Muscle layer of duodenum (tissue), 2 donors: ENCODE results near the gene UNCX.
"Not testable (repeated sequence)": the region's sequence is repeated elsewhere in the genome, so short reads cannot be mapped to it uniquely, and the experiment has no call there.

ENCODE experiments used
- H3K27ac ChIP-seq: one replicate; pipeline ENCODE4 v1.7.0; 2013; ENCODE audit warnings: mild to moderate bottlenecking, low read length
- H3K27me3 ChIP-seq: one replicate; pipeline ENCODE4 v1.7.0; 2013; ENCODE audit warnings: low read depth, mild to moderate bottlenecking, control low read depth, low read length
- H3K36me3 ChIP-seq, 2 donors: one replicate each; pipeline ENCODE4 v1.7.0; 2013; ENCODE audit warnings: low read length in 2 of 2, control low read depth in 1 of 2, mild to moderate bottlenecking in 1 of 2; ENCODE audit not compliant: insufficient read depth in 2 of 2, control insufficient read depth in 1 of 2
- H3K4me1 ChIP-seq, 2 donors: one replicate each; pipeline ENCODE4 v1.7.0; 2013; ENCODE audit warnings: low read length in 2 of 2, mild to moderate bottlenecking in 2 of 2, control low read depth in 1 of 2, moderate library complexity in 1 of 2; ENCODE audit not compliant: insufficient read depth in 2 of 2, control insufficient read depth in 1 of 2
- H3K4me3 ChIP-seq, 2 donors: one replicate each; pipeline ENCODE4 v1.7.0; 2013; ENCODE audit warnings: low read length in 2 of 2, low read depth in 1 of 2, mild to moderate bottlenecking in 1 of 2
- H3K9me3 ChIP-seq, 2 donors: one replicate each; pipeline ENCODE4 v1.7.0; 2013; ENCODE audit warnings: low read length in 2 of 2, control low read depth in 1 of 2, mild to moderate bottlenecking in 1 of 2; ENCODE audit not compliant: control insufficient read depth in 1 of 2
- donor health status: healthy.

The UNCX gene

GRCh38 chr7:1201916-1202315, 30.8 kb upstream of the UNCX start:
- no peaks in the 10 kb centered on the region for H3K27me3 ChIP-seq
- no peaks in the 10 kb centered on the region for H3K9me3 ChIP-seq
- no peaks in the 10 kb centered on the region for H3K36me3 ChIP-seq
- no peak overlapping the region for H3K27ac ChIP-seq
- no peak overlapping the region for H3K4me3 ChIP-seq
- H3K4me1 ChIP-seq: peaks cover 0 to 5% of the 10 kb centered on the region in 2 donors

GRCh38 chr7:1202914-1203313, 29.8 kb upstream of the UNCX start:
- H3K27me3 ChIP-seq, H3K36me3 ChIP-seq: not testable (repeated sequence)

GRCh38 chr7:1204460-1205140, 28.1 kb upstream of the UNCX start:
- H3K9me3 ChIP-seq: no peaks in the 10 kb centered on the region
- H3K4me1 ChIP-seq: peaks cover 0 to 5% of the 10 kb centered on the region in 2 donors
- no peaks in the 10 kb centered on the region for H3K27me3 ChIP-seq
- no peaks in the 10 kb centered on the region for H3K36me3 ChIP-seq
- no peak overlapping the region for H3K27ac ChIP-seq
- H3K4me3 ChIP-seq: no peak overlapping the region

More at GRCh38 chr7:1202914-1203313, 29.8 kb upstream of the UNCX start:
- not testable (repeated sequence) for H3K27ac ChIP-seq, H3K4me1 ChIP-seq, H3K9me3 ChIP-seq, H3K4me3 ChIP-seq

- H3K9me3 ChIP-seq, H3K4me3 ChIP-seq, H3K27me3 ChIP-seq, H3K36me3 ChIP-seq, H3K27ac ChIP-seq, H3K4me1 ChIP-seq: not testable (repeated sequence)
These were observed 26.9 kb upstream of the UNCX start for GRCh38 chr7:1205742-1206141.

- no peak overlapping the region for H3K27ac ChIP-seq
- H3K4me3 ChIP-seq: no peak overlapping the region
- peaks cover 9% of the 10 kb centered on the region for H3K27me3 ChIP-seq
These were observed 23.6 kb upstream of the UNCX start for GRCh38 chr7:1209097-1209496.

GRCh38 chr7:1210321-1210978, 22.2 kb upstream of the UNCX start:
- no peak overlapping the region for H3K27ac ChIP-seq
- H3K9me3 ChIP-seq: no peaks in the 10 kb centered on the region
- H3K4me3 ChIP-seq: no peak overlapping the region
- peaks cover 14% of the 10 kb centered on the region for H3K27me3 ChIP-seq
- peaks cover 4 to 10% of the 10 kb centered on the region in 2 donors for H3K4me1 ChIP-seq
- no peaks in the 10 kb centered on the region for H3K36me3 ChIP-seq

More at GRCh38 chr7:1209097-1209496, 23.6 kb upstream of the UNCX start:
- Histone ChIP-seq H3K4me1 (peaks cover 4 to 10% of the 10 kb centered on the region in 2 donors), H3K36me3 (no peaks in the 10 kb centered on the region), H3K9me3 (no peaks in the 10 kb centered on the region)

GRCh38 chr7:1210979-1211608, 21.6 kb upstream of the UNCX start:
- H3K27ac ChIP-seq: no peak overlapping the region
- no peak overlapping the region for H3K4me3 ChIP-seq
- H3K27me3 ChIP-seq: peaks cover 14% of the 10 kb centered on the region
- H3K9me3 ChIP-seq: no peaks in the 10 kb centered on the region
- H3K36me3 ChIP-seq: no peaks in the 10 kb centered on the region
- peaks cover 4 to 10% of the 10 kb centered on the region in 2 donors for H3K4me1 ChIP-seq

- no peak overlapping the region for H3K4me3 ChIP-seq
- H3K36me3 ChIP-seq: no peaks in the 10 kb centered on the region
- no peak overlapping the region for H3K27ac ChIP-seq
- no peaks in the 10 kb centered on the region for H3K9me3 ChIP-seq
- peaks cover 4 to 10% of the 10 kb centered on the region in 2 donors for H3K4me1 ChIP-seq
- H3K27me3 ChIP-seq: peaks cover 14% of the 10 kb centered on the region
These were observed 21.1 kb upstream of the UNCX start for GRCh38 chr7:1211611-1212010.

GRCh38 chr7:1212025-1212424, 20.6 kb upstream of the UNCX start:
- H3K27me3 ChIP-seq: peaks cover 14% of the 10 kb centered on the region

GRCh38 chr7:1214516-1214915, 18.2 kb upstream of the UNCX start:
- no peaks in the 10 kb centered on the region for H3K36me3 ChIP-seq
- H3K4me1 ChIP-seq: peaks cover 4 to 10% of the 10 kb centered on the region in 2 donors
- H3K27me3 ChIP-seq: peaks cover 14% of the 10 kb centered on the region
- peaks cover 0 to 3% of the 10 kb centered on the region in 2 donors for H3K9me3 ChIP-seq
- H3K27ac ChIP-seq: no peak overlapping the region
- no peak overlapping the region for H3K4me3 ChIP-seq

More at GRCh38 chr7:1212025-1212424, 20.6 kb upstream of the UNCX start:
- not testable (repeated sequence) for H3K4me3 ChIP-seq, H3K36me3 ChIP-seq, H3K9me3 ChIP-seq, H3K4me1 ChIP-seq, H3K27ac ChIP-seq

- Histone ChIP-seq H3K27me3 (peaks cover 20% of the 10 kb centered on the region), H3K4me1 (no peaks in the 10 kb centered on the region), H3K36me3 (no peaks in the 10 kb centered on the region), H3K4me3 (no peak overlapping the region), H3K27ac (no peak overlapping the region), H3K9me3 (peaks cover 0 to 3% of the 10 kb centered on the region in 2 donors)
These were observed 14.0 kb upstream of the UNCX start for GRCh38 chr7:1218541-1219165.
